HL-60/S4 treated with phorbol 12-myristate 13-acetate at 8.2 ng/mL for 4 days and 3 days (cell line): ENCODE measurements around the gene ZNF280D.
"Not testable (repeated sequence)": the region's sequence is repeated elsewhere in the genome, so short reads cannot be mapped to it uniquely, and the experiment has no call there.

Experiments used
- in situ Hi-C: fragments of 300-500 bp; cut with MboI; formaldehyde crosslinking; loops from 2 replicates; pipeline ENCODE4 v1.15.0; 2022; ENCODE audit warnings: low sequenced_read_pairs

The ZNF280D gene

DNA sequence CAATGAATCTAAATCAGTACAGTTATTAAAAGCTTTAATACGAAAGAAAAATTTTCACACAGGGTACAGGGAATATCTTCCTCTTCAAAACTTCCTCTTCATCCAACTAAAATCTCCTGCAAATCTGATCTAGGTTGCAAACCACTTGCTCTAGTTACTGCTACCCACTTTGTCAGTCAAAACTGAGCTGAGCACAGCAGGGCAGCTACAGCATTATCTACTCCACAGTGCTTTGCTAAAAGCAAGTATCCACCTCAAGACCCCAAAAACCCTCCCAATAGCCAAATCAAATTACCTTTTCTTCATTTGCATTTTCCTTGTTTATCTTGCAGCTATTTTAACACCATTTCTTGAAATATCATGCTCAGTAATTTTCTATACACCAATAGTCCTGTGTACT is 14.7 kb downstream of the ZNF280D start:
- in situ Hi-C loops = no loop called here

- in situ Hi-C loops = no loop called here
Measured at GRCh38 chr15:56716334-56716733, 17.0 kb downstream of the ZNF280D start.

- in situ Hi-C loops = no loop called here
Measured at GRCh38 chr15:56715220-56715619, 18.1 kb downstream of the ZNF280D start.

GRCh38 chr15:56709502-56709901 is 23.8 kb downstream of the ZNF280D start:
- in situ Hi-C loops = not testable (repeated sequence)

GRCh38 chr15:56699743-56700142 is 33.6 kb downstream of the ZNF280D start:
- in situ Hi-C loops = no loop called here

GRCh38 chr15:56698270-56698669 is 35.0 kb downstream of the ZNF280D start:
- in situ Hi-C loops = no loop called here

- in situ Hi-C loops = no loop called here
Measured at GRCh38 chr15:56693761-56694160, 39.5 kb downstream of the ZNF280D start.

GRCh38 chr15:56690733-56691132 is 42.6 kb downstream of the ZNF280D start:
- in situ Hi-C loops = no loop called here

GRCh38 chr15:56683908-56684307 is 49.4 kb downstream of the ZNF280D start:
- in situ Hi-C loops = no loop called here

DNA sequence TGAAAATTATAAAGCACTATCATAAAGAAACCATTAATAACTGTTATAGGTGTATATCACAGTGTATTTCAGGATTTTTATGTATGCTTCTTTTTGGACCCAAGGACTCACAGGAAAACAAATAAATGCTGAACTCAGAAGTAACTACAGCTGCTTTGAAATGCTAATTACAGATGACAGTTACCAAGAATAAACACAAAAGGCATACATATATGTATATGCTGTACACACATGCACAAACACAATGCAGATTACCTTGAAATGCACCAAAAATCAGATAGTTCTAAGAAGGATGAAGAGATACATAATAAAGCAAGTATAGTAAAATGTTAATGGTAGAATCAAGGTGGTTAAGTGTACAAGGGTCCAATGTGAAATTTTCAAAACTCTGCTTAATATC is 52.2 kb downstream of the ZNF280D start:
- in situ Hi-C loops = no loop called here

GRCh38 chr15:56679225-56679624 is 54.1 kb downstream of the ZNF280D start:
- in situ Hi-C loops = no loop called here

- in situ Hi-C loops = no loop called here
Measured at GRCh38 chr15:56678571-56678970, 54.7 kb downstream of the ZNF280D start.

- in situ Hi-C loops = no loop called here
Measured at GRCh38 chr15:56677271-56677670, 56.0 kb downstream of the ZNF280D start.

DNA sequence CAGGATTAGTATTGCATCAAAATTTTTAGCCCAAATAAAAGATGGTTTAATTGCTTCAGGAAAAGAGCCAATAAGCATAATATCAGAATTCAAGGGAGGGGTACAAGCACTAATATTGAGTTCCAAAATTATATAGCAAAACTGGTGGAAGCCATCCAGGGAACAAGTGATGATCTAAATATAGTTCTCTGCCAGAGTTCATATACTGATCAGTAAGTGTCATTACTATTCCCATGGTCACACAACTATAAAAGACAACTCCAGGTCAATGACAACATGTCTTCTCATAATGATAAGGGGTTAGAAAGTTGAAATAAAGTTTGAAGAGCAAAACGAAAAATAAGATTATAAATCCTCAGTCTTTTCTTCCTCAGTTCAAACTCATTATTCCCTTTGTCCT is 57.4 kb downstream of the ZNF280D start:
- in situ Hi-C loops = no loop called here

GRCh38 chr15:56674857-56675256 is 58.5 kb downstream of the ZNF280D start:
- in situ Hi-C loops = no loop called here

GRCh38 chr15:56672721-56673120 is 60.6 kb downstream of the ZNF280D start:
- in situ Hi-C loops = no loop called here

DNA sequence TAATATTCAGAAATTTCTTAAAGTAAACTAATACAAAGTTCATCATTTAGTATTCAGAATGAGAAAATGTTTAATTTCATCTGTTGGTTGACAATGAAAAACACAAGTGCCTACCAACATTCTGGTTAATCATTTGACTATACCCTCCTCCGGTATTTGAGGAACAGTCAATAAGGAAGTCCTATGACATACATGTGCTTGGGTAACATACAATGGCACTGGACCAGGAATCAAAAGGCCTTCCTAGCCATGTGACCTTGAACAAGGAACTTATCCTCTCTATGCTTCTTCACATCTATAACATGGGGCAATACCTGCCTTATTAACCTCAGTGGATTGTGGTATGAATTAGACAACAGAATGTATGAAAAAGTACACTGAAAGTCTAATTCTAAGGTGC is 65.8 kb downstream of the ZNF280D start:
- in situ Hi-C loops = no loop called here

DNA sequence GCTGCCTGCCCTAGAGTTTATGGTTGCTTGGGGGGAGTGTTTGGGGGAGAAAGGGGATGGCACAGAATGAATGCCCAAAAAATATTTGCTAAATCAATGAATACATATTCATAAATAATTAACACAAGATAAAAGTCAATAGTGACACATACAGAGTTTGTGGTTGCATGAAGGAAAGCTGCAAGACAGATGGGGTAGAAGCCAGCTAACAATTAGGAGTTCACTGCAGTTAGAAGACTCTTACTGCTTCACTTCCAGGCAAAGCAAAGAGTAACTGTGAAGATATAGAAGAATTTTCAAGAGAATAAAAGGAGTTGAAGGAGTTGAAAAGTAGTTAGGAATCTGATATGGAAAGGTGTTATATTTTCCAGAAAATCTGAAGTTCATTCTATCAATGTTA is 72.4 kb downstream of the ZNF280D start:
- in situ Hi-C loops = no loop called here

GRCh38 chr15:56659197-56659596 is 74.1 kb downstream of the ZNF280D start:
- in situ Hi-C loops = no loop called here

DNA sequence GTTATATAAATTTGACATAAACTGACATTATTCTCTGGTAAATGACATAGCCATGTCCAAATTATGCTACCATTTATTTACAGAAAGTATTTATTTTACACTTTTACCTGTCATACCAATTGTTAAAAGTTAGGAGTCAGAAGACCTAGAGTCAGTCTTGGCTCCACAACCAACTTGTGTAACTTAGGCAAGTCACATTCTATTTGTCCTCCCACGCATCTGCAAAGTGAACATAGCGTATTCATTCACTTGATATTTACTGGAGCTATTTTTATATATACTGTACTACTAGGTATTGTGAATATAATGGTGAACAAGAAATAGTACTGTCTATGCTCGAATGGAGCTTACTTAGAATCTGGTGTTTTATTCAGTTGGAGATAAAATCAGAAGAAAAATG is 78.7 kb downstream of the ZNF280D start:
- in situ Hi-C loops = no loop called here

DNA sequence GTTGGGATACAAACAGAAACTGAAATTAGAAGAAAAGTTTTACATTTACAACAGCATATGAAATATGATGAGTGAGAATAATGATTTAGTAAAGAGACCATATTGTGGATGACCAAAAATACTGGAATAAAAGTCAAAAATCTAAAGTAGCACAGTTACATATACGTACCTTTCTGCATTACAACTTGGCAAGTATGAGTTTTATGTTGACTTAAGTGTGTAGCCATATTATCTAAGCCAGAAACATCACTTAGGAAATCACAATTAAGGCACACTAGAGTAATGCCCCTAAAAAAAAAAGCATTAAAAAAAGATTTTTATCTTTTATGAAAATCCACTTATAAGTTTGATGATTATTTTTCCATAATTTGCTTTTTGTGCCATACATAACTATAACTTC is 79.1 kb downstream of the ZNF280D start:
- in situ Hi-C loops = no loop called here

GRCh38 chr15:56653787-56654186 is 79.5 kb downstream of the ZNF280D start:
- in situ Hi-C loops = no loop called here

DNA sequence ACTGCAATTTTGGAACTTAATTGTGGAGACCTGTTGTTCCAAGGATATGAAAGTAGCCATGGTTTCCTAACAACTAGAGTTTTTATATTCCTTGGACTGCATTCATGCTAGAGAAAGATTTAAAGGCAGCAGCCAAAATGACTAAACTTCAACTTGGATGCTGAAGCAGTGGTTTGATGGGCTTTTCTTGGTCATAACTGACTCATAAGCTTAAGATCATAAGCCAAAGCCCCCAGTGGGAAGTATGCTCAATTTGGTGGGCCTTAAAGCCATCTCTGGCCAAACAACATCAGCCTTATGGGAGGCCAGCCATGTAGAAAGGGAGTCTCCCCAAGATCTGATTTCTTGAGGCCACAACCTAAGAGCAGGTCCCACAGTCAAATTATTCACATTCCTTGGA is 80.2 kb downstream of the ZNF280D start:
- in situ Hi-C loops = no loop called here

DNA sequence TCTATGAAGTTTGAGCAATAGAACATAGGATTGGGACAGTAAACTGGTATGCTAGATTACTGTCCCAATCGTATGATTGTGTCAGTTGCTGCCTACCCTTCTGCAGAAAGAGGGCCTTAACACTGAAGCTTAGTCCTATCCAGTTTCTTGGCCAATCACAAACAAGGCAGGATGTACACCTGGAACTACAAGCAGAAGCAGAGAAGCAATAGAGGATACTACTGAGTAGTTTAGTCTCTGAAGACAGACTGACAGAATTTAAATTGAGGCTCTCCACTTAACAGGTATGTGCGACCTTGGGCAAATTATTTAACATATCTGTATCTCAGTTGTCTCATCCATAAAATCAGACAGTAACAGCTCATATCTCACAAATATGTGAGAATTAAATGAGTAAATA is 85.0 kb downstream of the ZNF280D start:
- in situ Hi-C loops = no loop called here
